Motor neuron (in vitro differentiated cells): ENCODE measurements around the gene ARHGAP24. TPM values are rescaled to one million over a fixed set of nuclear protein-coding genes. Genes with fewer than 3 reads are reported as not detected.
A peak's percentile ranks its signal among the peaks of the same experiment; 100 is the strongest.

Source experiments
- ATAC-seq, 8 experiments: fragments of 200-7000 bp; cut with Tn5 transposase; replicated peaks in 6 of 8; 2 replicates each; pipeline ENCODE4 v1.8.0; 2021; ENCODE audit warnings: mild to moderate bottlenecking in 8 of 8, moderate library complexity in 8 of 8
- H3K27ac ChIP-seq, 2 donors: fragments of 250-450 bp; sonication (Bioruptor Pico); 2 replicates each; pipeline ENCODE4 v1.9.0; 2021; ENCODE audit warnings: antibody characterized with exemption in 2 of 2, mild to moderate bottlenecking in 2 of 2, moderate library complexity in 1 of 2
- H3K4me1 ChIP-seq, 2 donors: fragments of 250-450 bp; sonication (Bioruptor Pico); replicated peaks in 1 of 2; 2 replicates each; pipeline ENCODE4 v1.6.1; 2021; ENCODE audit warnings: antibody characterized with exemption in 2 of 2, mild to moderate bottlenecking in 2 of 2, moderate library complexity in 1 of 2
- H3K4me3 ChIP-seq, 5 donors: fragments of 250-450 bp; sonication (Bioruptor Pico); 2 replicates each; pipeline ENCODE4 v1.9.0; 2021; ENCODE audit warnings: antibody characterized with exemption in 5 of 5, mild to moderate bottlenecking in 5 of 5, moderate library complexity in 4 of 5
- WGBS, 10 experiments: fragments of 450-650 bp; shearing (Covaris generic); methylation state at CpG; one replicate each; pipeline ENCODE4 v1.0.0; 2022; 5-methylcytosine and 5-hydroxymethylcytosine counted together
- in situ Hi-C, 9 experiments: fragments of 400-800 bp; cut with MboI; loops; one replicate each; pipeline ENCODE4 v1.15.0; 2021; ENCODE audit warnings: low sequenced_read_pairs in 9 of 9, low pct_unique_long_range_greater_than_20kb in 2 of 9; ENCODE audit not compliant: unreplicated experiment in 9 of 9
- total RNA-seq, 8 experiments: library from RNA; unstranded; fragments of 300-600 nt; gene quantifications; 2 replicates each; pipeline versions ENCODE4 v1.2.3 to v1.2.4, GENCODE V29; 2022

ARHGAP24 gene
- total RNA-seq, 8 experiments from 2014 or later = 0.67 to 17.6 (median 2.5) TPM

DNA sequence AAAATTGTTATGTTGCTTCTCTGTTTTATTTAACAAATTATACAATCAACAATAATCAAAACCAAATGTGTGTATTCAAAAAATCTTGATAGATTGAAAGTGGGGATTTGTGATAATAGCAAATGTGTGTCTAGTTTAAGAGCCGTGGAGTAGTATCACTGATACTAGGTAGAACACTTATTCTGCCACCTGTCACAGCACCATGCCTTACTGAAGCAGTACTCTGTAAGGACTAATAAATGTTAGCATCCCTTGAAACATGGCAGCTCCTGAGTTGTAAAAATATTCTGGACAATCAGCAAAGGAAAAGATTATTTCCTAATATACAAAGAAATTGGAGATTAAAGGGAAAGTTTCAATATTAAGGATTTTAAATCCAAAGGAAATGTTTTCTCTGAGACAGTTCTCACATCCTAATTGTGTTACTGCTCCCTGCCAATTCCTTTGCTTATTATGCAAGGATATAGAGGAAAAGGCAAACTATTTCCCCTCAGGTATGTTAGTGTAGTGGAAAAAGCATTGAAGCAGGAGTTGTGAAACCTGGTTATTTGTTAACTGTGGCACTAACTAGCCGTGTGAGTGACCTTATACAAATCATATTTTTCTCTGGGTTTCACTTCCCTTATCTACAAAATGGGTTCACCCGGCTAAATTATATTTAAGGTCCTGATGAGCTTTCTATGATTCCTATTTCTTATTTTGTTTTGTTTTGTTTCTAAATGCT is 303.1 kb downstream of the ARHGAP24 start:
- Histone ChIP-seq H3K4me3 (no peak overlapping the region), H3K27ac (no peak overlapping the region), H3K4me1 (no peaks in the 10 kb centered on the region)
- in situ Hi-C loops = no loop called here
- no peak for ATAC-seq
- whole genome bisulfite sequencing, 10 experiments = 28 to 90% (median 68%) methylated on average over 1 to 3 of the region's 3 CpGs

DNA sequence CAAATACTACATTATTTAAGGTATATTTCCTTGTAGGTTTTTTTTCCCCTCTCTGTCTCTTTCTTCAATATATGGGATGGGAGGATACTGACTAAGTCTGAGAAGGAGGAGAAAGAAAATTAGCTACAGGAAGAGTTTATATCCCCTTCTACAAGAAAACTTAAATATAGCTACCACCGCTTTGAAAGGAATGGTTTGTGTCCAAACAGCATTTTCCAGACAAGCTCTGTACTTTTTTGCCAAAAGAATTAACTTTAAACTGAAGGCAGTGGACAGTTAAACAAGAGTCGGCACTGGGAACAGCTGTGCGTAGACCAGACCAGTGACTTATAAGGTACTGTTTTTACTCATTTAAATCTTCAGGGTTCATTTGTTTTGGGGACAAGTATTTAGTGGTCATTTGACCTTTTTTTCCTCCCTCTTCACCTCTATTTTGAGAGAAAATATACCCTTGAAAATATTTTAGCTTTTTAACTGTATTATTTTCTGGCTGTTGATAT is 303.7 kb downstream of the ARHGAP24 start:
- WGBS, 10 experiments = 0 to 100% (median 74%) methylated on average over 1 to 3 of the region's 3 CpGs; no CpG with 5 or more reads in 1 of the 10 experiments

DNA sequence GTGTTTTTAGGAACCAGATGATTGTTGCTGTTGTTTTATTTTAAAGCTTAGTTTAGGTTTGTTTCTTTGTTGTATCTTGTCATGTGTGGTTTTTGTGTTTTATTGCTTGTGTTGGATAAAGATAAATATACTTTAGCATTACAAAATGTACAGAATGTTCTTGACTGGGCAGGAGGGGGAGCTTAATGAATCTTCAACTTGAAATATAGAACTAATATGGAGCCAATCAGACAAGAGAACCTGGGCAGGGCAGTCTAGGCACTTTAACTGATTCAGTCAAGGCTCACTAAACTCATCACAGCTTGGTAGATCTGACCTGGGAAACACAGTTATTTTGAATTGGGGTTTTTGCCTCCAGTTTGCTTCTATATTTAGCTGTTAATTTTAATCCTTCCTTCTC is 304.2 kb downstream of the ARHGAP24 start:
- in situ Hi-C loops = no loop called here
- H3K4me3 ChIP-seq = no peak overlapping the region
- peak in 3 of 8 experiments; percentile 41 to 49 (median 44) for ATAC-seq
- H3K27ac ChIP-seq = no peak overlapping the region
- H3K4me1 ChIP-seq = no peaks in the 10 kb centered on the region

More for the DNA sequence above, 303.7 kb downstream of the ARHGAP24 start:
- Histone ChIP-seq H3K27ac (no peak overlapping the region), H3K4me3 (no peak overlapping the region), H3K4me1 (no peaks in the 10 kb centered on the region)
- peak in 3 of 8 experiments; percentile 34 to 54 (median 50) for ATAC-seq
- in situ Hi-C loops = no loop called here

DNA sequence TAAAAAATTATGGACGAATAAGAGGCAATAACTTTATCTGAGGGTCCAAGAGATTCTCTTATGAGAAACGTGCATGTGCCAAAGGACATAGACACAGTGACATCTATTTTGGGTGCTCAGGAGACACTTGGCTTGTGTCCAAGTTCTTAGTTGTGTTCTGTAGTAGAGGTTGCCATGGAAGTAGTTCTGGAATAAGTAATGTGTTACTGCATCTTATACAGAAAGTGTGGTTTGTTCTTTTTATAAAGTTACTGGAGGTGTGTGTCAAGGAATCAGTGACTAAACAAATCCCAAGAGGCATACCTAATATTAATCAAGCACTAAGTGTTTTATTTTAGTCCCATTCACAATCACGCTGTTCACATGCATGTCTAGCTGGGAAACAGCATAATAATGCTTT is 305.7 kb downstream of the ARHGAP24 start:
- in situ Hi-C loops = loop anchor here in 1 of 9 experiments (10.0 kb wide), 1 partner anchor 194 kb away; no protein-coding TSS in a partner anchor
- H3K4me1 ChIP-seq = no peaks in the 10 kb centered on the region
- no peak overlapping the region for H3K27ac ChIP-seq
- no peak overlapping the region for H3K4me3 ChIP-seq
- ATAC-seq = peak in 1 of 8 experiments; percentile 49
- 53 to 100% (median 88%) methylated on average over 1 to 3 of the region's 3 CpGs for WGBS, 10 experiments

DNA sequence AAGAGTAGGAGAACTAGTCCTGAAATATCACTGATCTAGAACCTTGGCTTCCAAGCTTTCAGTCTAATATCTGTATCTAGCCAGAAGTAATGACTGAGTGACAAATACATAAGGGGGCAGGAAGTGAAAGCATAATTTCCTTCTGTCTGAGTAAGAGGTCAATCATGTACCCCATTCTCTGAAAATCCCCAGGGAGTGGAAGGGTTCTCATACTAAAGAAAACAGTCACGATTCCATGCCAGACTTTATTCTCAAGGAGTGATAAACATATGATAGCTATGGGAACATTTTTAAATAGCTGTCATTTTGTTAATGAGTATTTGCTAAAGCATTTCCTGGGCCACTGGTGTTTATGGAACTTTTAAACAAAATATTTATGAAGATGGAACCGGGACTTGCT is 308.5 kb downstream of the ARHGAP24 start:
- in situ Hi-C loops = loop anchor here in 1 of 9 experiments (10.0 kb wide), 1 partner anchor 191 kb away; no protein-coding TSS in a partner anchor
- no peak for ATAC-seq
- 10 to 100% (median 85%) methylated on average over 1 to 2 of the region's 2 CpGs for WGBS, 10 experiments
- Histone ChIP-seq H3K4me3 (no peak overlapping the region), H3K27ac (no peak overlapping the region), H3K4me1 (no peaks in the 10 kb centered on the region)

DNA sequence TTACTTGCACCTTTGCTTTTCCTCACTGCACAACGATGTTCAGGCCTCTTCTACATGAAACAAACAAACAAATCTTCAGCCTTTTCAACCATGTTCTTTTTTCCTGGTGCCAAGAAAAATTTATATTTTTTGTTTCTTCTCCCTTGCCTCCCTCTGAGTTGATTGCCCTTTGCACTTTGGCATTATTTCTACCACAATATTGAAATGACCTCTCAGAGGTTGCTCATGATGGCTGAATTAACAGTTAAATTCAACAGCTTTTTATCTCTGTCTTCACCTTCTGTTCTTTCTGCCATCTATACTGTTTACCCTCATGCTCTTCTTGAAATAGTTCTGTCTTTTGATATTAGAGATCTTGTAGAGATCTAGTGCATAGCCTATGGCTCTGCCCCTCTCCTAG is 308.9 kb downstream of the ARHGAP24 start:
- no peak for ATAC-seq
- 44 to 100% (median 67%) methylated on average over 1 of the region's 1 CpG; no CpG with 5 or more reads in 1 of the 10 experiments for WGBS, 10 experiments
- Histone ChIP-seq H3K4me3 (no peak overlapping the region), H3K4me1 (no peaks in the 10 kb centered on the region), H3K27ac (no peak overlapping the region)
- in situ Hi-C loops = loop anchor here in 1 of 9 experiments (10.0 kb wide), 1 partner anchor 191 kb away; no protein-coding TSS in a partner anchor

DNA sequence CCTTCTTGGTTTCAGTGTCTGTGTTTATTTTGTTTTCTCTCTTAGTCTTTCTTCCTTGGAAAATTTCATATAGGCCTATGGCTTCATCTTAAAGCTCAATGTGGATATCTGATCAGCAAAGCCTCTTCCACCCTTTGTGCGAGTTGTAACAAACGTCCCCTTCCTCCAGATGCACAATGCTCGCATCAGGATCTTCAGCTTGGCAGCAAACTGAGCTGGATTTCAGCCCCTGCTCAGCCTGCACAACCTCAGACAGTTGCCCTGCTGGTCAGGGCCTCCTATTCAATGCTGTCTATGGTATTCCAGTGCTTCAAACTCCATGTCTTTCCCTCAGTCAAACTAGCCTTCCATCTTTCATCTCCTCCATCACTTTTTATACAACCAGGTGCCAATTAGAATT is 309.4 kb downstream of the ARHGAP24 start:
- H3K4me1 ChIP-seq = no peaks in the 10 kb centered on the region
- H3K27ac ChIP-seq = no peak overlapping the region
- ATAC-seq = no peak
- no peak overlapping the region for H3K4me3 ChIP-seq
- 85 to 100% (median 91%) methylated on average over 2 to 3 of the region's 3 CpGs; no CpG with 5 or more reads in 3 of the 10 experiments for WGBS, 10 experiments
- in situ Hi-C loops = loop anchor here in 1 of 9 experiments (10.0 kb wide), 1 partner anchor 190 kb away; no protein-coding TSS in a partner anchor

DNA sequence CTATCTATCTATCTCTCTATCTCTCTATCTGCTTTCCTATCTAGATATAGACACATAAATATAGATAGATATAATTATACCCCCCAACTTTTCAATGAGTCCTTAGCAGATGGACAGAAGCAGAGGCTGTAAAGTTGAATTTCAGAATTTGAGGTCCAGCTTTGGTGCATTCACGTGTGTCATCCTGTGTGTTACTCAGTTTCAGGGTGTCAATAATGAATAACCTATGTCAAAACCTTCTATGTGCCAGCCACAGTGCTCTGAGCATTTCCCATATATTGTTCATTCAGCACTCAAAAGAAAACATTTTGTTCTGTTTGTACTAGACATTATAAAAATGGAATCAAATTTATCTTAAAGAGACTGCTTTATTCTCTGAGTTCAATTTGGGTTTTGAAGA is 310.0 kb downstream of the ARHGAP24 start:
- Histone ChIP-seq H3K4me3 (no peak overlapping the region), H3K27ac (no peak overlapping the region), H3K4me1 (no peaks in the 10 kb centered on the region)
- 0 to 100% (median 80%) methylated on average over 1 of the region's 1 CpG; no CpG with 5 or more reads in 3 of the 10 experiments for WGBS, 10 experiments
- ATAC-seq = no peak
- in situ Hi-C loops = loop anchor here in 1 of 9 experiments (10.0 kb wide), 1 partner anchor 190 kb away; no protein-coding TSS in a partner anchor

DNA sequence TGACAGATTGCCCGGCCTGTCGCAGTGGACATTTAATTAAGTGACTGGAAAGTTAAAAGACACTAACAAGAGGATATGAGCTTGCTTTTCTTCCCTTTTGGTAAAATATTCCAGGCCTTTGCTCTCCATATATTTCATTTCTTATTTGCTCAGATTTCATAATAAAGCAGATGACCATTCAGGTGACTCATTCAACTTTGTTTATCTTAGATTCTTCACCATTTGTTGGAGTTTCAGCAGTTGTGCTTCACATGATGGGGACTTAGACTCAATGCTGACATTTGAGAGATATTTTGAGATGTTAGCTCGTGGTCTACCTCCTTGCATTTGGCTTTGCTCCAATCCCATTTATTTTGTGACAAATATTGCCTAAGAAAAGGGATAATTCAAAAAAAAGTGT is 312.2 kb downstream of the ARHGAP24 start:
- in situ Hi-C loops = loop anchor here in 1 of 9 experiments (10.0 kb wide), 1 partner anchor 188 kb away; no protein-coding TSS in a partner anchor
- no peak for ATAC-seq

DNA sequence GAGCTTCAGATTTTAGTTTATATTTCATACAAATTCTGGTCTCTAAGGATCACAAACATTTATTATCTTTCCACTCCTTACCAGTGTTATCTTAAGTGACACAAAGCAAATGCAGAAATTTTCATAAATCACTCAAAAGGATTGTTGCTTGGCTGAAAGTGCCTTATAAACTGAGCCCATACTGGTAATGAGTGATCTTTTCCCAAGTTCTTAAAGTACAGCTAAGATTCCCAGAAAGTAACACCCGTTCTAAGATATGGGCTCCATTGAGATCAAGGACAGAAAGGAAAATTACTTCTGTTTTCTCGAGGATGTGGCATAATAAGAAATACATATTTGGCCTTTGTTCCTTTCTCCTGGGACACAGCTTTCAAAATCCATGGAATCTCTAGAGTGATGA is 313.7 kb downstream of the ARHGAP24 start:
- Histone ChIP-seq H3K4me3 (no peak overlapping the region), H3K27ac (no peak overlapping the region), H3K4me1 (no peaks in the 10 kb centered on the region)
- in situ Hi-C loops = loop anchor here in 1 of 9 experiments (10.0 kb wide), 1 partner anchor 186 kb away; no protein-coding TSS in a partner anchor
- 0 to 93% (median 49%) methylated on average over 1 to 2 of the region's 2 CpGs for WGBS, 10 experiments
- ATAC-seq = no peak

More for the DNA sequence above, 312.2 kb downstream of the ARHGAP24 start:
- WGBS, 10 experiments = 11 to 95% (median 65%) methylated on average over 1 to 3 of the region's 3 CpGs; no CpG with 5 or more reads in 2 of the 10 experiments
- H3K4me1 ChIP-seq = no peaks in the 10 kb centered on the region
- no peak overlapping the region for H3K27ac ChIP-seq
- H3K4me3 ChIP-seq = no peak overlapping the region

DNA sequence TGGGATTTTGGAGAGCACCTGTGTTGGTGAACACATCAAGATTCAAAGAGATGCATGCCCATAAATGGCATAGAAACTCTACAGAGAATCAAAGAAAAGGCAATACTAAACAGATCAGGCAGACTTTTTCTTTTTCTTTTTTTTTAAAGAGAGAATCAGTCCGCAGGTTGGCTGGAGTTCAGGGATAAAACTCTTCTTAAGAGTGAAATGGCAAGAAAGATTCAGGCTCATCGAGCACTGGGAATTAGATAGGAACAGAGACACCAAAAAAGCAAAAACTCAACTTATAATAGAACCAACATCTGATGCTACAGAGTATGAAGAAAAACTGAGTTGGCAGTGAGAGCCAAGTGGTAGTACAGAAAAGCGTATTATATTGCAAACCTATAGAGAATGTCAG is 314.3 kb downstream of the ARHGAP24 start:
- H3K4me3 ChIP-seq = no peak overlapping the region
- ATAC-seq = no peak
- no peak overlapping the region for H3K27ac ChIP-seq
- H3K4me1 ChIP-seq = no peaks in the 10 kb centered on the region
- WGBS, 10 experiments = 73 to 100% (median 90%) methylated on average over 2 to 3 of the region's 3 CpGs; no CpG with 5 or more reads in 2 of the 10 experiments
- in situ Hi-C loops = loop anchor here in 1 of 9 experiments (10.0 kb wide), 1 partner anchor 186 kb away; no protein-coding TSS in a partner anchor

DNA sequence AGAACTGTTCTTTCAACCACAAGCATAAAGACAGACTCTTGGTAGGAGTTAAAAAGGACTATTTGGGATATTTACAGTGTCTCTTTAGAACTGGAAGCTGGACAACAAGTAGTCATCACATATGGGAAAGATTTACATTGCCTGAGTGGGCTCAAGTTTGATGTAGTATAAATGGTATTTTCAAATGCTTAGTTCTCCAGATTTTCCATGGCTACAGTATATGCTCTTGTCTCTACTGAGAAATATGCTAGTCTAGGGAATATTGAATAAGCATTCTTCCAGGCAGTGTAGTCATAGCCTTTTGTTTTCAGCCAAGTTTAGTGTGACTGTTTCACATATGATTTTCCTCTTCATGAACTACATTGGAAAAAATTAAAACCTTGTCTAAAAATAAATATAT is 315.6 kb downstream of the ARHGAP24 start:
- H3K4me1 ChIP-seq = no peaks in the 10 kb centered on the region
- peak in 1 of 8 experiments; percentile 45 for ATAC-seq
- in situ Hi-C loops = no loop called here
- H3K4me3 ChIP-seq = no peak overlapping the region
- no peak overlapping the region for H3K27ac ChIP-seq

DNA sequence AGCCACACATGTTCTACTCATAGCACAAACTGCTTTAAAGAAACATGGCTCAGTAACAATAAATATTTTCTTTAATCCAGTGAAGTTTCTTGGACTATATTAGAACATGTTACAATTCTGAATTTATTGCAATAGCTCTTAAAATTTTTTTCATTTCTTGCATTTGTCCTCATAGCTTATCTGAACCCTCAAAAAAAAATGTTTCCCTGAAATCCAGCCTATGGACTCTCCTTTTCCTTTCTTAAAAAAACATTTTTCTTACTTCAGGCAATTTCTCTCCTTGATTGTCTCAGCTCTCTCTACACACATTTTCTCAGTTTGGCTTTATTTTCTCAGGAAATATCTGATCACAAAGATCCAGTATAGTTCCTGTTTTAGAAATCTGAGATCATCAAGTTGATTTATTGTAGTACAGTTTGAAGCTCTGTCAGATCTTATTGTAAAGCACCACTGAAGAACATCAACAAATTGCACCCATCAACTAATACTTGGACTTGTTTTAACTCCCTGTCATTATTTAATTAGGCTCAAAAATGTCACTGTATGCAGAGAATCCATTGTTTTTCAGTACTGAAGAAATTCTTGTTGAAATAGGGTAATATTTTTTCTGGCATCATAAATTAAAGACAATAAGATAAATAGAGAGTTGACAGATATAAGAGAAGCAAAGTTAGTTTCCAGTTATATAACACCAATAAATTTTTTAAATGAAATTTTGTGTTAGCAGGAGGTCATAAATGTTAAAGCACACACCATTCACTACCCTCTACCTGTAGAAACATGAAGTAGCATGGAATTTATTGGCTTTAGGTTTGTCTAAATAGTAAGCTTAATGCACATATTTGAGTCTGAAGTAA is 317.7 kb downstream of the ARHGAP24 start:
- in situ Hi-C loops = no loop called here
- H3K4me3 ChIP-seq = no peak overlapping the region
- H3K27ac ChIP-seq = no peak overlapping the region
- H3K4me1 ChIP-seq = no peaks in the 10 kb centered on the region
- ATAC-seq = peak in 2 of 8 experiments; percentile 39
